ENCODE results near the gene PIGO.

The PIGO gene

DNA sequence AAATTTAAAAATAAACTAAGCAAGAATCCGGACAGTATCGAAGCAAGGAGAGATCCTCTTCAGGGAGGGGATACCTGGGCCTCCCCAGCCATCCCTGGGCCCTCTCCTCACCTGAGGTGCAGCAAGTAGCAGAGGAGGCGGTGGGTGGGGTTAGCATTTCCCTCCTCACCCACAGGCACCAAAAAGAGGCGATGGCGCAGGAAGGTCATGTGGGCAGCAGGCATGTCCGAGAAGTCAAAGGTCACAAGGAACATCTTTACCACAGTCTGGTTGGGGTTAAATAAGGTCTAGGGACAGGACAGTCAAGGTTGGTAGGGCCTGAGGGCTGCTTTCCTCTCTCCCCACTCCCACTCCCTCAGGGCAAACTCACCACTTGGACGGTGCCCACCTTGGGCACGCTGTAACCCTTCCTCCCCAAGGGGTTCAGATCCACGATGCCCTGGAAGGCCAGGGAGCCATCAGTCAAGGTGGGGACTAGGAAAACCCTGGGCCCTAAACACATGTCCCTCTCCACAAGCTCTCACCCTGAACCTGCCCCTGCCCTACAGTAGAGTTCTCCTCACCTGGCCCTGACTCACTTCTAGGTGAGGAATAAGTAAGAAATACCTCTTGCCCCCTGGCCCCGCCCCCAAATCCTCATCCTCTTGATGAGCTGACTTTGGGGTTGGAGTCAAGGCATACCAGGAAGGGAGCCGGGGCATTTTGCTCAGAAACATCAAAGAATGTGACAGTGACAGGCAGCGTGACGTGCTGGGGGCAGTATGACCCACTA, 9.4 kb upstream of the PIGO start:
- DNase-seq = no peak

DNA sequence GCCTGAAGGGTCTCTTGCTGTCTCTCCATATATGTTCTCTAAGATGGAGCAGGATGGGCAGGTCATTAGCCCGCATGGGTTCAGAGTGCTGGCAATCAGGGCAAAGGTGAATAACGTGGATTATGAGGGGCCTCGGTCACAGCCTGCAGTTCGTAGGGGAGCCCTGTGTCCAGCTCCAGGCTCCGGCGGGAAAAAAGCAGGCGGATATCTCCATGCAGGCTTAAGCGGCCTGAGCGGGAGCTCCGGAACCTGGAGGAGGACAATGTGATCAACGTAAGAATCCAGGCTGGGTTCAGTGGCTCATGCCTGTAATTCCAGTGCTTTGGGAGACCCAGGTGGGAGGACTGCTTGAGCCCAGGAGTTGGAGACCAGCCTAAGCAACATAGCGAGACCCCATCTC, 8.7 kb upstream of the PIGO start:
- no peak for DNase-seq

DNA sequence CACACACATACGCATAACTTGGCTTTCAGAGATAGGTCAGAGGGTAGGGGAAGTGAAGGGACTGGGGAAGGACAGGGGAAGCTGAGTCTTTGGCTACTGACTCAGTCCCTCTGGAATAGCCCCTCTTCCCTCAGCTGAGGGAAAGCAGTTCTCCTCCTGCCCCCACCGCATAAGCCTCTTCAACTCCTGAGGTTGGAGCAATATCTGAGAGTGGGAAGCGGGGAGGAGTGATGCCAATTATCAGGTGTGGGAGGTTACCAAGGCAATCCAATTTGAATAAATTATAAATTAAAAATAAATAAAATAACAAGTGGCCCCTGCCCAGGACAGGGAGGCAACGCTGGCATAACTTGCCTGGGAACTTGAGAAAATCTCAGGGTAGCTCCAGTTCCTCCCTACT, 8.2 kb upstream of the PIGO start:
- DNase-seq = no peak

DNA sequence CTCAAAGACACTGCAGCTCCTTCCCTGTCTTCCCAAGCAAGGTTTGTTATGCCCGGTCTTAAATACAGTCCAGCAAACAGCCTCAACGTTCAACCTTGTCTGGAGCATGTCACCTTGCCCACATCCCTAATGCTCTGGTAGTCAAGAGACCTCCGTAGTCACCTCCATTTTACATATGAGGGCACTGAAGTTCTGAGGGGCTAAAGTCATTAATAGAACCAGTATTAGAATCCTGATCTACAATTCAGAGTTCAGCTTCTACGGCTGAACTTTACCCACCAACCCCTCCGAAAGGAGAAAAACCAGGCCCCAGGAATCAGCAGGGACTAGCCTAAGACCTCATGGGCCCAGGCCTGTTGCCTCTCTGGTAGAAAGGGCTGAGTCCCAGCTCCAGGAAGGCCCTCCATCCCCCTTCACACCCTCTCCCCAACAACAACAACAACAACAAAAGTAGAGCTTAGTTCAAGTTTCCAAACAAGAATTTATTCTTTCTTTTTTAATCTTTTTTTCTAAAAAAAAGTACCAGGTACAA, 7.3 kb upstream of the PIGO start:
- DNase-seq = no peak

DNA sequence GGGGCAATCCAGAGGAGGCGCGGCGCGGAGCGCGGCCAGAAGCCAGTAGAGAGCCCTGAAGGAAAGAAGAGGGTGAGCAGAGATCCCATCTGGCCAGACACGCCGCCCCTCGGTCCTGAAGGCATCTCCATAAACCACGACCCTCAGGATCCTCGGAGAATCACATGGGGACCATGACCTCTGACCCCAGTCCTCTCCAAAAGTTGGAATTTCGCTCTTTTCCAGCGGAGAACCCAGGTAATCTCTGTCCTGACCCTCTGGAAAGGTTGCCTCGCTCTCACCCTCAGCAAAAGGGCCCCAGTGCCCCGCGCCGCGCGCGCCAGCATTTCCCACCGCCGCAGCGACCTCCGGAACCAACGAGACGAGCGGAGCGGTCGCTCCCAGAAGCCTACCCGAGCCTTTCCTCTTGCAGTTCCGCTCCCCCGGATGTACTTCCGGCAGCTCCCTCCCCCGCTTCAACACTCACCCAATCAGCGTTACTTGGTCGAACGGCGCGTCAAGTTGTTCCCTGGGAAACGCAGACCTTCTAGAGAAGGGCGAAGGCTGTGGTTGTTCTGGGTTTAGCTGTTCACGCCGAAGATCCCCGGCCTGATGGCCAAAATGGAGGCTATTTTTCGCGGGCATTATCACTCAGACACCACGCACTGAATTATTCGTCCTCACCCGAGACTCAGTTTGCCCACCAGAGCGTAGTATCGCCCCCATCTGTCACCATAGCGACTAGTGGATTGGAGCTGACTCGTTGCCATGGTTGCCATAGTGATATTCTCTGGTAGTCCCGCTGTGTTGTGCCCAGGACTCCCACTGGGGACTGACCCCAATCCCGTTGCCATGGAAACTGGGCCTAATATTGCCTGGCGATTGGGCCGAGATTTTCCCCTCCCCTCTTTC, 6.6 kb upstream of the PIGO start, which contains the start of gene STOML2:
STOML2 (minus strand) TSS at position 363 of the 891 bp plus-strand sequence; CDS start at position 326, 37 bp downstream.
- DNase-seq = peak; percentile 94

DNA sequence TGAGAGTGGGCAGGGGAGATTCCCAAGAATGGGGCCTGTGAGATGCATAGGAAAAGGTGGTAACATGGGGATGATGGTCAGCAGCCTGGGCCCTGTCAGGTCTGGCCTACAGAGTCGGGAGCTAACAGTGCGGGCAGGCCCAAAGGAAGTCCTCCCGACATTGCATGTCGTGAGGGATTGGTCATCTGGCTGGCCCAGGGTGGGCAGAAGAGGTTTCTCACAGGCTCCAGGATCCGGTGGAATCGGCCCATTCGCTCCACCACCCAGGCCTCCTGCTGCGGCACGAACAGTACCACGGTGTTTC, 6.0 kb upstream of the PIGO start:
- DNase-seq = no peak

DNA sequence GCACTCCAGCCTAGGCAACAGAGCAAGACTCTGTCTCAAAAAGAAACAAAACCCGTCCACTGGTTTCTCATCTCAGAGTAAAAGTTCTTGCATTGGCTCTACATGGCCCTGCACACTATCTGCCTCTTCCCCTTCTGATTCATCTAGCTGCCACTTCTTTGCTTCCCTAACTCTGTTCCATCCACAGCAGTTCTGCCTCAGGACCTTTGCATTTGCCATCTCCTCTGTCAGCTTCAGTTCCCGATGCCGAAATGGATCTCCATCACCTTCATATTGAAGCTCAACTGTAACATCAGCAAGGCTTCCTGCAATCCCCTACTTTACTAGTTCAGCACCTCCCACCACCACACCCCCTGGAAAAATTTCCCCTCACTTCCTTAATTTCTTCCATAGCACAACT, 1.2 kb upstream of the PIGO start:
- no peak for DNase-seq

DNA sequence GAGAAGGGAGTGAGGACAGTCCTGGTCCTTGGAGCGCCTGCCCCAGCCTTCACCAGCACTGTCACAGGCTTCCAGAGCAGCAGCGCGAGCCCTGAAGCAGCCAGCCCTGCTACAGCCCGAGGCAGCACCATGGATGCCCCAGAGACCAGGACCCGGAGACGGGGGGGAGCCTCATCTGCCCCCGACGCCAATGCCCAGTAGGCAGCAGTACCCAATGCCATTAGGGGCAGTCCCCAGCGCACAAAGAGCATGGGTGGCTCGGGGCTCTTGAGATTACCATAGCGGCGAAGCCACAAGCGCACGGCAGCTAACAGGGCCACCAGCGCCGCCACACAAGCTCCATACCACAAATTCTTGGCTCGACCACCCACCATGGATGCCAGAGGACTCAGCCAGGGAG, 4.9 kb downstream of the PIGO start:
- DNase-seq = no peak

DNA sequence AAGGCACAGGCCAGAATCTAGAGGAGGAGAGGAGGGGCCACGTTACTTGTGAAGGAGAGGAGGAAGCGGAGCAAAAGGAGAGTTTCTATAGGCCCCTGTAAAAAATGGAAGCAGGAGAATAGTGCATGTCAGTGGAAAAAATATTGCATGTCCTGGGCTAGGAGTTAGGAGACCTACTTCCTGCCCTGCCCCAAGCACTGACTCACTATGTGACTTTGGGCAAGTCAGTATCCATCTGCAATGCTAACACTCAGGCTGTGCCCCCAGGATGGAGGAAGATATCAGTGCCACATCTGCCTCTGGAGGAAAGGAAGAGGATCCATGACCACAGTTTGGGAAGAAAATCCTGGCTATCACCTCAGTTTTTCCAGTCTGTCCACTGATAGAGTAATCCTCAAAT, 7.0 kb downstream of the PIGO start:
- no peak for DNase-seq

DNA sequence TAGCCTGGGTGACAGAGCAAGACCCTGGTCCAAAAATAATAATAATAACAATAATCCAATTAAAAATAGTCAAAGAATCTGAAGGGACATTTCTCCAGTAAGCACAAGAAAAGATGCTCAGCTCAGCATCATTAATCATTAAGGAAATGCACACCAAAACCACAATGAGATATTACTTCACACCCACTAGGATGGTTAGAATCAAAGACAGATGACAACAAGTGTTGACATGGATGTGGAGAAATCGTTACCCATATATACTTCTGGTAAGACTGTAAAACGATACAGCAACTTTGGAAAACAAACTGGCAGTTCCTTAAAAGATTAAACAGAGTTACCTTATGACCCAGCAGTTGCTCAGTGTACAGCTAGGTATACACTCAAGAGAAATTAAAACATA, 11.3 kb downstream of the PIGO start:
- no peak for DNase-seq

DNA sequence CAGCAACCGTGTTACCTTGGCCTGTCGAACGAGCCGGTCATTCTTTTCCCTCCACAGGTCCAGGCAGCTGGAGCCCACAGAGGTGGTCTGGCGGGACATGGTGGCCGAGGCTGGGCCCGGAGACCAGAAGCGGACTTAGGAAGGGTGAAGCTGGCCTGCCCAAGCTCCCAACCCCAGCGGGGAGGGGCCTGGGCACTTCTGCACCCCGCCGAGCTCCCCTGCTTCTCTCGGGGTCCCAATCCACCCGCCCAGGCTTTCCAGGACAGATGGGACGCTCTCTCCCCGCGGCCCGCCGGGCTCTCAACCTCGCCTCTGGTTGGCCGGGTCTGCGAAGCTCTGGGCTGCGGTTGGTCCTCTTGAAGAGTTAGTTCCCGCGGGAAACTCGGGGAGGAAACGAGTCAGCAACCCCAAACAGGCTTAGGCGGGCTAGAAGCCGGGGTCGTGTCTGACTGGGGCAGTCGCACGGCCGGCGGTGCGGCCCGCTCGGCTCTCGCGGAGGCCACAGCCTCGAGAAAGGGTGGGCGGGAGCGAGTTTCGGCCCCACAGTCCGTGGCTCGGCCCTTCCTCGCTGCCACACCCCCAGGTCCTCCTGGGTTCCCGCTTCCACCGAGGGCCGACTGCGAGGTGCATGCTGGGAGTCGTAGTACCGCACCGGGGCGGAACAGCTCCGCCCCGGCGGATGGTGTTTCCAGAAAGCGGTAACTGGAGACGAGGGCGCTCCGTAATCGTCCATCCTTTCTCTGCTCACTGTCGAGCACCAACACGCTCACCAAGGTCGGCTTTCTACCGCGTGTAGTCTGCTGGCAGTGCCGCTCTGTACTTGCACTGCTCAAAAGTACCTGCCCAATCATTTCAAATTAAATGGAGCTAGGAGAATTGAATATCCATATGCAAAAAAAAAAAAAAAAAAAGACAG, 16.7 kb downstream of the PIGO start, which contains the start of gene FANCG:
FANCG (minus strand) TSS at position 517 of the 916 bp plus-strand sequence; CDS start at position 99, 418 bp downstream.
- peak; percentile 87 for DNase-seq

DNA sequence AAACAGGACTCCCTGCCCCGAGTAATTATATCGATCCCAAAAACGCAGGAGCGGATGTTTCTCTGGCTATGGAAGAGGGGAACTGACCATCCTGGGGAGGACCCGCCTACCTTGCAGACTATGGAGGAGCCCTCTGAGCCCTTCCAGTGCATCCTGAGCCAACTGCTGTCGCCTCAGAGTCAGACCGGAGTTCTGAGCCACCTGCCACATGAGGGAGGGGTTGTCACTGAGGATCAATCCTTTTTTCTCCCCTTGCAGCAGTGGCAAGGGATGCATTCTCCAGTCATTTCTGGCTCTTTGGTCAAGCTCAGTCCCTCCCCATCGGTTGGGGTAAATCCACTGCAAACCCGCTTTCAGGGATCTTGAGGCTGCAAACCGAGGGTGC, 17.4 kb downstream of the PIGO start:
- DNase-seq = no peak

DNA sequence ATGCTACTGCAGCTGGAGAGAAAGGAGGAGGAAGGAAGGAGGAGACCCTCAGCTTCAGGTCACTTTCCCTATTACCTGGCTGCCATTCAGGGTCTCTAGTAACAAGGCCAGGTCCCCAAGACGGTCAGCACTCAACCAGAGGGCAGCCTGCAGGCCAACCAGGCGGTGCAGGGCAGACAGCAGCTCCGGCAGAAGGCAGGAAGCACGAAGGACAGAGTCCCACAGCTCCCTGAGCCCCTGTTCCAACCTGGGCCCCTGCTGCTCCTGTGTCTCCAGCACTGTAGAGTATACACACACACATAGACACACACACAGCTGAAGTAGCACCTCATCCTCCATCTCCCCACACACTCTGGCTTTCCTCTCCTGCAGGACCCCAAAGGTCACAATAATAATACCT, 18.3 kb downstream of the PIGO start:
- no peak for DNase-seq

DNA sequence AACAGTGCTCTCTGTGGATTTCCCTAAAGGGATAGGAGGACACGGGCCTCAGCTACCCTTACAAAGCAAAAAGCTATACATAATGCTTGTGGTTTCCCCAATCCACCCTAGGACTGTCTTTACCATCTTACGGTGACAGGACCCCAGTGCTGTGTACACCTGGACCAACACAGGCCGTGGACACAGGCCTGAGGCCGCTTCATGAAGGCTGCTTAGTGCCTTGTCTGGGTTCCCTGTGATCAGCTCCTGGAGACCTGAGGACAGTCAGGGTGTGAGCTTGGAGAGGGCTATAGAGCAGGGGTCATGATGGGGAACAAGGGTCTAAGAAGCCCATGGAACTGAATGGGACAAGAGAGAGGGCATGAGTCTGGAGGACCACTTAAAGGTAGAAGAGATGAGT, 19.5 kb downstream of the PIGO start:
- DNase-seq = no peak

DNA sequence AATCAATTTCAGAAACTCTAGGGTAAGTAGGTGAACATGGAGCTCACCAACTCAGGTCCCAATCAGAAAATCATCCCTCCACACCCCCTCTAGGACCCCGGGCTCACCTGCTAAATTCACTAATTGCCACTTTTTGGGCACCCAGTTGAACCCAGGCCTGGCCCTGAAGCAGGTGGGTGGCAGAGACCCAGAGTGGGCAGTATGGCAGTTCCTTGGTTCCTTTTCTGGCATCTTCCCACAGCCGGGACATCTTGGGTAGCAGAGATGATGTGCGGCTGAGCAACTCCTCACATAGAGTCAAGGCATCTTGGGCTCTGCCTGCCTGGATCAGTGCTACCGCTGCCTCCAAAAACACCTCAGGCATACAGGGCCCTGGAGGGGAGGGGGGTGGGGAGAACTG, 21.0 kb downstream of the PIGO start:
- DNase-seq = no peak

DNA sequence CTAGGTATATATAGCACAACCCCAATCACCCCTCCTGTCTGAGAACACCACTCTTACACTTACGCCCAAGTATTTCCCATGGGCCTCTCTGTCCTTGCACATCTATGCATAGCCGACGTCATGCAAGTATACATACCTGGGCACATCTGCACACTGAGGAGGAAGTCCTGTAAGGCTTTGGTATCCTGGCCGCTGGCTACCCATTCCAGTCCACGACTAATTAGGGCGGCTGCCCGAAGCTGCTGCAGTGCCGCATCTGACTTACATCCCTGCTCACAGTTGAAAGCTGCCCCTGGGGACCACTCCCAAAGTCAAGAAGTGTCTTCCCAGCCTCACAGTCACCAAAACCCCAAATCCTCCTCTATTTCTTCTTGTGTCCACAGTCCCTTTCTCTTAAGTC, 21.6 kb downstream of the PIGO start:
- DNase-seq = no peak

DNA sequence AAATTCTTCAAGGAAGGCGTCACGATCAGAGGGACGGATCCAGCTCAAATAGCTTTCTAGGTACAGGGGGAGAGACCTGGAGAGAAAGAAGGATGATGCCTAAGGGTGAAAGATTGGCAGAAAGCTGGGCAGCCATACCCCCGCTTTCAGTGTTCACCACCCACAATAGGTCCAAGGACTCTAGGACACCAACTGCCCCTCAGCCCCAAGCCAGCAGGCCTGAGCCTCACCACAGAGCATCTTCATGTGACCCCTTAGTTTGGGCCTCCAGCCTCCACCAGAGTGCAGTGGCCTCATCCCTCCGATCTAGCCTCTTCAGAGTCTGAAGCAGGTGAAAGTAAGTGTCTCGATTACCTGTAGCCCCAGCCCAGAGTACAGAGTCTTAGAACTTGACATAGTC, 22.2 kb downstream of the PIGO start:
- DNase-seq = no peak

DNA sequence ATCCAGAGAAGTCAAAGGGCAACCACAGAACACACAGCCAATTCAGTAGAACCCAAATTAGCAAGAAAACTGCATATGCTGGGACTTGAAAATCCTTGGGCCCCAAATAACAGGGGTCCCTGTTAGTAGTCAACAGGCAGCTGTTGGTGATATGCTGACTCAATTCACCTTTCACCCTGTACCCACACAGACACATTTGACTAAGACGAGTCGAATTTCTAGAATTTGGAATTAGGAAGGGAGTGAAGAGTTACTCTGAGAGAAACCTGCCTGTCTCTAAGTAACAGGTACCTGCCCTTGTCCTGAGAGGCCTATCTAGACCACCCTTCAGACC, 23.1 kb downstream of the PIGO start:
- DNase-seq = no peak

DNA sequence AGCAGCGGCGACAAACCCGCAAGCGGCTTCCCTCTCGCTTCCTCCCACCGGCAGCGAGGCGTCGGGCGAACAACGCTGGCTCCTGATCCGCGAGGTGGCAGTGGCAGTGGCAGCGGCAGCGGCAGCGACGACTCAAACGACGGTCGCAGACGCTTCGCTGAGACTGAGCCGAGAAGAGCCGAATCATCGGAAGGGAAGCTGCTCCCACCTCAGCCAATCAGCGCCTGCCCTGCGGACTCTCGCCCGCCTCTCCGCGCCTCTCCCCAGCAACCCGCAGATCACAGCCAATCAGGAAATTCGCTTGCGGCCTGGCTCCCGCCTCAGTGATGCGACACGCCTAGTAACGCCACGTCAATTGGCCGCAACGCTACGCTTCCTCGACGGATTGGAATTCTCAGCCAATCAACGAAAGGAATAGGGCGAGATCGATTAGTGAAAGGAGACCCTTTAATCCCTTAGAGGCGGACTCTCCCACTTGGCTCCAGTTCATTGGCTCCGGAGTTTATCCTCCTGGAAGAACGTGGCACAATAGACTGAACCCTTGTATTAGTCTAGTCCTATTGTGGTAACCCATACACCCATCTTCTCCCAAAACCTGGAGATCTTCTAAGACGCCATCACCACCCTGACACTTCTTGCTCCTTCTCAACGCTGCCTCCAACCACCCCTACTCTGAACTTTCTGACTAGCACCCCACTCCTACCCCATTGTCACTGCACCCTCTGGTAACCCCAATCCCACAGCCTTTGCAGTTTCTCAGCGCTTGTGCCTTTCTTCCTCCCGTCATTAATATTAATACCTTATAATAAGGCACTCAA, 23.7 kb downstream of the PIGO start, which contains the start of gene VCP:
VCP (minus strand) TSS at position 165 of the 818 bp plus-strand sequence. CDS start 272 bp downstream, outside the sequence.
- peak; percentile 99 for DNase-seq

DNA sequence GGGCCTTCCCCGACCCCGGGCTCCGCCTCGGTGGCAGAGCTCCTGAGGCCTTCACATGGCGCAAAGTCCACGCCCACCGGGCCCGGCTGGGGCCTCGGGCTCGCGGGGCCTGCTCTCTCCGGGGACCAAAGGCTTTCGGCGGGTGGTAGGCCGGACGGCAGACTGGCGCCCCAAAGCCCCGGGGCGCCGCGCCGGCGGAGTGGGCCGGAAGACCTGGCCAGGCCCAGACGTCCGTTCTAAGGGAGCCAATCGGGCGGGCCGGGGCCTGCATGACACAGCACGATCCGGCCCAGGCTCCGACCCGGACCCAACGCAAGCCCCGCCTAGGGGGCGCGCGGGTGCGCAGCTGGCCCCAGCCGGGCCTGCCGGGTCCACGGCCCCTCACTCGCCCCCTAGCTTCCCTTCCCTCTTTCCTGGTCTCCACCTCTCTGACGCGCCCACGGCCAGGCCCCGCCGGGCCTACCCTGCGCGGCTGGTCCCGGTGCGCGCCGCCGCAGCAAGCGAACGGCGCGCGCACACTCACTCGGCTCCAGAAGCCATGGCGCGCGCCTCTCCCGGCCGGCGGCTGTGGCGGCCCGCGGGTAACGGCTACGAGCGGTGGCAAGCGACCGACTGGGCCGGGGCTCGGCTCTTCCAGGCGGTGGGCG, 24.5 kb downstream of the PIGO start:
- DNase-seq = peak; percentile 57

All from NCI-H1436 (cell line).